Endometrial microvascular endothelial cells (primary cell): ENCODE measurements around the gene PNPLA3. TPM values are rescaled to one million over a fixed set of nuclear protein-coding genes. Genes with fewer than 3 reads are reported as not detected.

Experiments
- in situ Hi-C: cut with HindIII; loops from 2 replicates; pipeline ENCODE4 v1.10.0; 2017; ENCODE audit warnings: low sequenced_read_pairs, low pct_unique_long_range_greater_than_20kb; ENCODE audit errors: inconsistent ontology term
- total RNA-seq: library from RNA; depleted of rRNA; stranded (reverse); fragments of >200 nt; gene quantifications from one replicate; pipeline ENCODE4 v1.2.3, GENCODE V29; 2015; ENCODE audit errors: inconsistent ontology term

The PNPLA3 gene, protein sequence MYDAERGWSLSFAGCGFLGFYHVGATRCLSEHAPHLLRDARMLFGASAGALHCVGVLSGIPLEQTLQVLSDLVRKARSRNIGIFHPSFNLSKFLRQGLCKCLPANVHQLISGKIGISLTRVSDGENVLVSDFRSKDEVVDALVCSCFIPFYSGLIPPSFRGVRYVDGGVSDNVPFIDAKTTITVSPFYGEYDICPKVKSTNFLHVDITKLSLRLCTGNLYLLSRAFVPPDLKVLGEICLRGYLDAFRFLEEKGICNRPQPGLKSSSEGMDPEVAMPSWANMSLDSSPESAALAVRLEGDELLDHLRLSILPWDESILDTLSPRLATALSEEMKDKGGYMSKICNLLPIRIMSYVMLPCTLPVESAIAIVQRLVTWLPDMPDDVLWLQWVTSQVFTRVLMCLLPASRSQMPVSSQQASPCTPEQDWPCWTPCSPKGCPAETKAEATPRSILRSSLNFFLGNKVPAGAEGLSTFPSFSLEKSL
- total RNA-seq, result 0.46 TPM

DNA sequence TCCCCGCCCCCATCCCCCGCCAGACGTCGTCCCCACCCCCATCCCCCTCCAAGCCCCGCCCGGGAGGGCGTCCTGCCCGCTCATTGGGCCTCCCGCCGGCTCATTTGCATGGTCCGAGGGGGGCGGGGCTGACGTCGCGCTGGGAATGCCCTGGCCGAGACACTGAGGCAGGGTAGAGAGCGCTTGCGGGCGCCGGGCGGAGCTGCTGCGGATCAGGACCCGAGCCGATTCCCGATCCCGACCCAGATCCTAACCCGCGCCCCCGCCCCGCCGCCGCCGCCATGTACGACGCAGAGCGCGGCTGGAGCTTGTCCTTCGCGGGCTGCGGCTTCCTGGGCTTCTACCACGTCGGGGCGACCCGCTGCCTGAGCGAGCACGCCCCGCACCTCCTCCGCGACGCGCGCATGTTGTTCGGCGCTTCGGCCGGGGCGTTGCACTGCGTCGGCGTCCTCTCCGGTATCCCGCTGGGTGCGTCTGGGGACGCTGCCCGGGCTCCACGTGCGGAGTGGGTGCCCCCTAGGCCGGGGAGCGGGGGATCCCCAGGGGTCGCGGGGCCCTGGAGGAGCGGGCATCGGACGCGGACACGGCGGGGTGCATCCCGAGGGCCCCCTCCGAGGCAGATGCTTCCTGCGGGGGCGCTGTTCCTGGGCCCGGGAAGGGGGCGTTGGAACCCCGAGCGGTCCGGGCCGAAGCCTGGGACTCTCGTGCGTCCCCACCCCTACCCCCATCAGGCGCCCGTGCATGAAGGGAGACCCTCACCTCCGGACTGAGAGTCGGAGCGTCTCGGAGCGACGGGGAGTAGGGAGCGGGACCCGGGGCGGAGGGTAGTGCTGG is at the start of gene PNPLA3:
Gene PNPLA3 (plus strand): TSS at position 175 of the 834 bp plus-strand sequence. CDS start 107 bp downstream, at position 282.
- in situ Hi-C loops, result no loop called here

DNA sequence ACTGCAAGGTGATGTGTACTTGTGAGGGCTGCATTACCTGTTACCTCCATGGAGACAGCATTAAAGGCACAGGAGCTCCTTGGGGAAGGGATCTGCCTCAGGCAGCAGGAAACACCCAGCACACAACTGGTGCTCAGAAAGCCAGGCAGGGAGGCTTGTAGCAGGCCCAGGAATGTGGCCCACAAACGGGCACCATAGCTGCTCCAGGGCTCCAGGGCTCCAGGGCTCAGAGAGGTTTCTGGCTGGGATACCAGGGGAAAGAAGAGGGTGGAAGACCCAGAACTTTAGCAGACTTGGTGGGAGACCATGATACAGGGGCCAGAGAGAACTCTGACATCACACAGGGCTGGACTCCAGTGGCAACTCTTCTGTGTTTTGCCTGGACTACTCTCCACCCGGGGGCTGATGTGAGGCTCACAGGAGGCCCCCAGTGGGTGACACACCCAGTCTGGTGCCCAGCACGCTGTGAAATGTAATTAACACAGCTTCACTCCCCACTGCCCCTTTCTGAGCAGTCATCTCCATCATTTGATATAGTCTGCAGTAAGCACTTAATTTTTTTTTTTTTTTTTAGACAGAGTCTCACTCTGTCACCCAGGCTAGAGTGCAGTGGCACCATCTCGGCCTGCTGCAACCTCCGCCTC is 46.6 kb upstream of the PNPLA3 start:
- in situ Hi-C loops, result no loop called here

DNA sequence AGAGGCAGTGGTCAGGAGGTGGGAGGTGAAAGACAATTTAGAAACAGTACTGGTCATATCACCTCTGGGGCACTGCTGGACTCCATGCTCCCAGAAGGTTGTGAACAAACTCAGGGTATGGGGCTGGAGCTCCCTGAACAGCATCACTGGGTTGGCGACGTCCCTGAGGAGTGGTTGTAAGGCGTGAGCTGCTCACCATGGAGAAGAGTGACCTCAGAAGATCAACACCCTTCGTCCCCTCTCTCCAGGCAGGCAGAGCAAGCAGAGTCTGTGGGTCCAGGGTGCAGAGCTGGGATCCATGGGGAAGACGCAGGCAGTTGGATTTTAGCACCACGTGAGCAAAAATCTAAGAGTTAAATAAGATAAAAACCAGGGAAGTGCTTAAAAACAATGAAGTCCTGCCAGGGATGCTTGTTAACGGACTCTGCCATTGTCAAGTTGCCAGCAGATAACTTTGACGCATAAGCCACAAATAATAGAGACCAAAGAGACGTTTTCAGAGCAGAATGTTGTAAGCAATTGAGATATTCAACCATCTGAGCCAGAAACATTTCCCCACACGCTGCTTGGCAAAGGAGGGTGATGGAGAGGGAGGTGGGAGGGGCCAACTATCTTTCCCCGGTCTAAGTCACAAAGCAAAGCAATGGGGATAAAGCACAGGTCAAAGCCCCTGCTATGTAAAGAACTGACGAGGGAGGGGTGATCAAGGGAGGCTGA is 45.4 kb upstream of the PNPLA3 start:
- in situ Hi-C loops, result no loop called here

DNA sequence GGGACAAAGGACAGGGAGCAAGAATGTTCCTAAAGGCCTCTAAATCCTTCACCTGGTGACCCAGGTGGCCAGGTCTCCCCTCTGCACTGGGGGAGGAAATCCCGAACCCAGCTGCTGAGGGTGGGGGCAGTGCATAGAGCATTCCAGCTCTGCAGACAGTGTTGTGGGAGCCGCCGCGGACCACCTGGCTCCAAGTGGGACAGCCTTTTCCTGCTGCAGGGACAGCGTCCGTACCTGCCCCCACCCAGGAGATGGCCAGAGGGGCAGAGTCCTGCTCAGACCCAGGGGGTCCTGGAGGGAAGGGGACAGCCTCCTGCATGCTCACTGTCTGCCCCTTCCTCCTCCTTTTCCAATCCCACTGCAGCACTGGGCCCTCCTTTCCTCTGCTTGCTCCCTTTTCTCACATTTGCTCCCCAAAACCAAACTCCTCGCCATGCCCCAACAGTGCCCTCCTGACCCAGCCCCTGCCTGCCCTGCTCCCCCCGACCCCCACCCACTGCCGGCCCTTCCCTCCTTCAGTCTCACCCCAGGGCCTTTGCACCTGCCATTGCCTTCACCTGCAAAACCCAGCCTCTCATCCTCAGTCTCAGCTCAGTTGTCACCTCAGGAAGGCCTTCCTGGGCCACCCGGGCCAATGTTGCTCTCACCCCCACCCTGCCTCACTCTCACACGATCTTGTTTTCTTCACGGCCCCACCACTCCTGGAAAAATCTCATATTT is 44.6 kb upstream of the PNPLA3 start:
- in situ Hi-C loops, result no loop called here

DNA sequence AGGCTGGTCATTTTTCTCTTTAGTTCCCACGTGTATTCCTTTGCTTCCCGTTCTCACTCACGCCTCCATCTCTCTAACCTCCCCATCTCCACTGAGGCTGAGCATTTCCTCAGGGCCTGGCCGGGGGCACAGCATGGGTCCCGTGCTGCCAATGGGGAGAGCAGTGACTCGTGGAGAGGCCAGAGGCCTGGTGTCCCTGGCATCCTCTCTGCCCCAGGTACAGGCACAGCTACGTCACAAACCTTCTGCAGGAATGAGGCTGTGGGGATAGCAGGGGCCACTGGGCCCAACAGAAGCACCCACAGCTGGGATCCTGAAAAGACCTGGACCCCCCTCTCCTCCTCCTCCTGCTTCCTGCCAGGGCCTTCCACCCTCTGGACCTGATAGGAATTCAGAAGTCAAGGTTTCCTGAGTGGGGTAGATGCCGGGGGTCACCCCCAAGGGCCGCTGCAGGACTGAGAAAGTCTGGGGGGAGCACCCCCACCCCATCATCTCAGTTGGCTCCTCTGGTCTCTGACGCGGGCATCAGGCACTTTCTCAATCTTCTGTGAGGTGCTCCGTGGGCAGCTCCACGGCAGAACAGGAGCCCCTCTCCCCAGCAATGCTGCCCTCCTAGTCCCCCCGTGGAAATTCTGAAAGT is 43.6 kb upstream of the PNPLA3 start:
- in situ Hi-C loops, result no loop called here

DNA sequence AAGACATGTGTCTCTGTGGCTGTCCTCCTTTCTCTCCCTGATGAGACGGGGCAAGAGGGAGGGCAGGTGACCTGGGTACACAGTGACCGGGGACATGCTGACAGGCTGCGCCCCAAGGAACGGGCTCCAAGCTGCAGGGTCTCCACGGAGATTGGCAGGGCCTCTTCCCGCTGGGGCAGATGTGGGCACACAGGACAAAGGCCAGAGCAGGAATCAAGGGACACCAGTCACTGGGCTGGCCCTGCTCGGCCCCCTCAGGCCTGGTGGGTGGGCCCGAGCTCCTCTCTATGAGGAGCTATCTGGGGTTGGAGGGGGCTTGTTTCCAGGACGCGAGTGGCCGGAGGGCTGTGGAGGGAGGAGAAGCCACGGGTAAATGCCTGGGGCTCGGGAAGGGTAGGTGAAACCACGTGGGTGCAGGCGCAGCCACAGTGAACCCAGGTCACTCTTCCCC is 43.0 kb upstream of the PNPLA3 start:
- in situ Hi-C loops, result no loop called here

DNA sequence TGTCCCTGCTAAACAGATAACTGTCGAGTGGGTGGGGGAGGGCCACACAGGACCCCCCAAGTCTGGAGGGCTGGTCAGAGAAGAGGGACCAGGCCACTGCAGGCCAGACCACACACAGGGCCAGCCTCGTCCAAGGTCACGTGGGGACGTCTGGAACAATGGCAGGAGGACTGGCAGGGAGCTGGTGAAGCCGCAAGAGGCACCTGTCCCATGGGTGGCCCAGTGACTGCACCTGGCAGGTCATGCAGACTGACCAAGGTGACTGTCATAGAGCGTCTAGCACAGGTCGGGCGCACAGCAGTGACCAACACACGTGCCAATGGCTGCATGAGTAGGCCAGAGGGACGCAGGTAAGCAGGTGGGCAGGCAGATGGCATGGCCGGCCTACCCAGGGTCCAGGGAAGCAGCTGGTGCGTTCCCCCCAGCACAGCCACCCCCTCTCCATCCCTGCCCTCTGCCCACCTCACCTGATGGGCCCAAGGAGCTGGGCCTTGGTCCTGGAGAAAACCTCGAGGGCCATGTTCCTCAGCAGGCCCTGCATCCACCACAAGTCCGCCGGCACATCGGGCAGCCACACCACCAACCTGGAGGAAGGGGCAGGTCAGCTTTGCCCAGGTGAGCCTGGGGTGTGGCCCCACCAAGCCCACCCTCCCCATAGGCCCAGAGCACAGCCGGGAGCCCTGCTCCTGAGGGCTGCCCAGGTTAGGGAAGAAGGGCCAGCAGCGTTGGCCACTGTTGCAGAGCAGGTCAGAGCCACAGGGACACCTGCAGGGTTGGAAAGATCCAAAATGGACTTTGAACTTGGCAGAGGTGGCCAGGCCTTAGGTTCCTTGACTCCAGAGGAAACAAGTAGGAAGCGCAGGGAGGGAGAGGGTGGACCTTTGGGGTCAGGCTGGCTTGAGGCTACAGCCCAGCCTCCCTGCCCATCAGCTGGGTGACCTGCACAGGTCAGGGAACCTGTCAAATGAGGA is 42.2 kb upstream of the PNPLA3 start:
- in situ Hi-C loops, result no loop called here

DNA sequence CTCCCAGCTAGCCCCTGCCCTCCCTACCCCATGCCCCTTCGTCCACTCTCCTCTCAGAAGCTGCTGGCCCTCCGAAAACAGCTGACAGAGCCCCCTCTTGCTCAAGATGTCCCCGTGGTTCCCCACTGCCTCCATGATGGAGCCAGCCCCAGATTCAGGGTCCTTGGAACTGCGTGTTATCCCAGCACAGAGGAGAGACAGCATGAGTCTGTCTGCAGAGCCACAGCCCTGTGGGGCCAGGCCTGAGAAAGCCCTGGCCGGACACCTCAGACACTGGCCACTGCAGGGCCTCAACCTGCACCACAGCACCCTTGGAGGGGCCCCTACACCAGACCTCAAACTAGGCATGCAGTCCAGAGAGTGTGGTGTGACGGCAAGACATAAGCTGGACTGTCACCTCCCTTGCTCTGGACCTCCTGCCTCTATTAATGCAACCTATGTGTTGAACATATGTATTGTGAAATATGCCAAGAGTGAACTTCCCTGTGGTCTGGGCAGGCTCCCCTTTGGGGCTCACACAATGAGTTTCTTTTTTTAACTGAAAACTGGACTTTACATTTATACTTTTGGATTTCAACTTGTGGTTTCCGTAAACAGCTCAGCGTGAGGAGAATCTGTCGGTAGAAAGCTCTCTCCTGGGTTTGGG is 41.4 kb upstream of the PNPLA3 start:
- in situ Hi-C loops, result no loop called here

DNA sequence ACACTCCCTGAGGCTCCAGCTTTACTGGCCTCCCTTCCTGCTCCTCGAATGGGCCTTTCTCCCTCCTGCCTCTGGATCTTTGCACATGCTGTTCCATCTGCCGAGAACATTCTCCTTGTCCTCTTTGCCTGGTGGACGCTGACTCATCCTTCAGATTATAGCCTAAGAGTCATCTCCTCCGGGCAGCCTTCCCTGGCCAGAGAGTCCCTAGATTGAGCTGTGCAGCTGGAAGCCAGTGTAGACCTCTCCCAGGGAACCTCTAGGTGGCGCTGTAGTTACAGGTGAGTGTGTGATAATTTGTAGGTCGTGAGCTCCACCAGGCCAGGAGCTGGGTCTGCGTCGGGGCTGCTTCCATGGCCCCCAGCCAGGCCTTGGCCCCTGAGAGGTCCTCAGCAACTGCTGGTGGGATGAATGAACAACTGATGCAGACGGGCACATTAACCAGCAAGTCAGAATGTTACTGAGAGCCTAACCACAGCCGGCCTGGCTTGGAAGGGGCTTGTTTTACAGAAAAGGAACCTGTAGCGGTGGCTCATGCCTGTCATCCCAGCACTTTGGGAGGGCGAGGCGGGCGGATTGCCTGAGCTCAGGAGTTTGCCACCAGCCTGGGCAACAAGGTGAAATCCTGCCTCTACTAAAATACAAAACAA is 40.5 kb upstream of the PNPLA3 start:
- in situ Hi-C loops, result no loop called here

DNA sequence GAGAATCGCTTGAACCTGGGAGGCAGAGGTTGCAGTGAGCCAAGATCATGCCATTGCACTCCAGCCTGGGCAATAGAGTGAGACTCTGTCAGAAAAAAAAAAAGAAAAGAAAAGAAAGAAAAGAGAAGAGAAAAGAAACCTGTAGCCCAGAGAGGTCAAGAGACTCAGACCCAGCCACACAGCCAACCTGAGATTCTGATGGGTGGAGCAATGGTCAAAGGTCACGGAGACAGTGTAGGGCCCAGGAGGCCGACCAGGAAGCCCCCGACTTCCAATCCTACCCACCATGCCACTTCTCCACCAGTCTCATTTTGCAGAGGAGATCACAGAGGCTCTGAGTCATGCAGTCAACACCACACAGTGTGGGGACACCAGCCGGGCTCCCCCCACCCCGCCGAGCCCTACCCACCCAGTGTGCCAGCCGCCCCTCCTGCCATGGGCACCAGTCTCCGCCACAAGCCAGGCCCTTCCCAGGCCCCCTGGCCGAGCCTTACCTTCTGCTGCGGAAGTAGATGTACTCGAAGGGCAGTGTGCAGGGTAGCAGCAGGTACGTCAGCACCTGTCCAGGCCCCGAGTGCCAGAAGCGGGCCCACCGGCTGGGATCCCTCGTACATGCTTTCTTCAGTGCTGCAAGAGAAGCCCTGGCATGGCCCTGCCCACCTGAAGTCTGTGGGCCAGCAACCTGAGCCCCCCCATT is 39.7 kb upstream of the PNPLA3 start:
- in situ Hi-C loops, result no loop called here

DNA sequence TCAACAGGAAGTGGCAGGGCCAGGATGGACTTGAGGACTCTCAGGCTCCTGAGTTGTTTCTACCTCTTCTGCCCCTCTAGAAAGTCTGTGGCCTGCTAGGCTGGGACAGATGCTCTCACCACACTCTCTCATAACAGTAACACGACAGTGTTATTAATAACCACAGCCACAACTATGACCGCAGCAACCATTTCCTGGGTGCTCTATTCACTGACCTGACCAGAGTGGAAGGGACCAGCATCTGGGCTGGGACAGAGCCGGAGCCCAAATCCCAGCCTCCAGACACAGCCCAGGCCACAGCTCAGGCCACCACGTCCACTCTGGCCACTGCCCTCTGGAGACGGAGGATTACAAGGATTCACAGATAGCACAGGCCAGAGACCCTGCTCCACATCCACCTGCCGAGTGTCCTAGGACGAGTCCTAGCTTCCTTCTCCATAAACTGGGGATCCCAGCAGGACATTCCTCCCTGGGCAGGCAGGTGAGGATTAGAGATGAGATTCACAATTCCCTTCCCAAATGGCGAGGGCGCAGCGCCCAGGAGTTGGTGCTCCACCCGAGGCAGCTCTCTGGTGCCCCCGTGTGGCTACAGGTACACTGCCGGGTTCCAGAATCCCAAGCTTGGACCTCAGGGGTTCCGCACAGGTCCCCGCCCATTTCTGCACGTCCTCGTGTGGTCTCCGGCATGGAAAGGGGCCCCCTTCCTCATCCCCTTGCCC is 38.8 kb upstream of the PNPLA3 start:
- in situ Hi-C loops, result no loop called here

DNA sequence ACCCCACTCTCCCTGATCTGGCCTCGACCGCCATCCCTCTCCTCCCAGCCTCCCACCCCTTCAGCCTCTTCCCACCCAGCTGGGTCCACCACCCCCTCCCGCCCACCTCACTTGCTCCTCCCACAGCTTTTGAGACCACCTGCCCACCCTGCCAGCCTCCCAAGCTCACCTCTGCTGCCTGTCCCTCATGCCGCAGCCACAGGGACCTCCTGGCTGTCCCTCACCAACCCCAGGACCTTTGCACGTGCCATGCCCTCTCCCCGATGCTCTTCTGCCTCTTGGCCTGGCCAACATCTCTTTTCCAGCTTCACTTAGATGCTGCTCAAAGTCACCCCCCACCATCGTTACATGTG is 38.3 kb upstream of the PNPLA3 start:
- in situ Hi-C loops, result no loop called here

DNA sequence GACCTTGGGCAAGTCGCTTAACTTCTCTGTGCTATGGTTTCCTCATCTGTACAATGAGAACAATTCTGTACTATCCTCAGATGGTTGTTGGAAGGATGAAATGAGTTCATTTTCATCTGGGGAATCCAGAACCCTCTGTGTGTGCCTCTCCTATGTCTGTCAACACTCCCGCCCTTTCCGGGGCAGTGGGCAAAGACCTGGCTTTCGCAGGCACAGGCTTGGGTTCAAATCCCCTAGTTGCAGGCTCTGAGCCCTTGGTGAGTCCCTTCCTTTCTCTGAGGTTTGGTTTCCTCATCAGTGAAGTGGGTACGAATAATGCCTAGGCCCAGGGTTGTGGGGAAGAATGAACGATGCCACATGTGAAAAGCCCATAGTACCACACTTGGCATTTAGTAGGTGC is 37.8 kb upstream of the PNPLA3 start:
- in situ Hi-C loops, result no loop called here

DNA sequence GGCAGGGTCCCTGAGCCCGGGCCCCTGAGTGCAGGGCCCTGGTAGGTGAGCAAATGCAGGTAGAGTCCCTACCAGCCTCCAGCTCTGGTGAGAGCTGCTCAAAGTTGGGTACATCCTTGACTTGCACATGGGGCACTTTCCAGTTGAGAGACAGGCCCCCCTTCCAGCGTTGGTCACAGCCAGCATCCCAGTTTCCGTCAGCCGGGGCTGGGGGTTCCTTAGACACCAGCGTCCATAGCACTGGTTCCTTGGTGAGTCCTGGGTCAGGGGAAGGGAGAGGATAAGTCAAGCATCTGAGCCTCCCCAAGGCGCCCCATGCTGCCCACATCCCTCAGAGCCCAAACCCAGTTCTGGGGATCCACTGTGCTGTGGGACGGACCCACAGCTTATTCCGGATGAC is 37.4 kb upstream of the PNPLA3 start:
- in situ Hi-C loops, result no loop called here

DNA sequence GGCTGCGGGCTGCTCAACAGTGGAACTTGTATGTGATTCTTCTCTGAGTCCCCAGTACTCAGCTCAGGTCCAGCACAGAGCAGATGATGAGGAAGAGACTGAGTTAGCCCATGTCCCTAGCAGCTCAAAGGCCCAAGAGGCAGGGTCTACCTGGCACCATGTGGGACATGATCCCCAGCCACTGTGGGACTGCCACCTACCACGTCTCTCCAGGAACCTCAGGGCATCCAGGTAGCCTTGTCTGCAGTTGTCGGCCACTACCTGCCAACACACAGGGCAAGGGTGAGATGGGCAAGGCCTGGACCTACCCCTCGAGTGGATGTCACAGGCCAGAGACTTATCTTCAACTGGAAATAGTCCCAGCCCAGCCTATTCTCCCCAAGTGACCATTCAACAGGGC is 36.2 kb upstream of the PNPLA3 start:
- in situ Hi-C loops, result no loop called here
